AG04450 (cell line): ENCODE measurements around the gene RBM18. TPM values are rescaled to one million over a fixed set of nuclear protein-coding genes. Genes with fewer than 3 reads are reported as not detected.

Experiments used
- CTCF ChIA-PET: fragments of 300-600, 350-600 bp; formaldehyde crosslinking; extraction: SDS; loops from one replicate; lab custom pipeline; 2022; ENCODE audit warnings: antibody characterized with exemption, inconsistent platforms; lab: Charles Lee
- POLR2A ChIA-PET: fragments of 350-600 bp; formaldehyde crosslinking; extraction: SDS; loops from one replicate; lab custom pipeline; 2021; ENCODE audit warnings: antibody characterized with exemption, inconsistent platforms; lab: Yijun Ruan, JAX
- DNase-seq: peaks from one replicate; pipeline ENCODE4 v3.0.0-alpha.2; 2011; ENCODE audit warnings: low read depth, low spot score
- H3K27ac ChIP-seq: one replicate; pipeline ENCODE4 v1.5.1; 2012; ENCODE audit warnings: low read depth, low read length, control low read depth
- H3K27me3 ChIP-seq: one replicate; pipeline ENCODE4 v1.6.0; 2012; ENCODE audit warnings: low read length; ENCODE audit not compliant: control insufficient read depth, insufficient read depth
- H3K4me3 ChIP-seq: 2 replicates; pipeline ENCODE4 v1.5.1; 2011; ENCODE audit warnings: mild to moderate bottlenecking, low read depth, low read length, control low read depth
- H3K9me3 ChIP-seq: 2 replicates; pipeline ENCODE4 v1.5.1; 2012; ENCODE audit warnings: low read length; ENCODE audit not compliant: control insufficient read depth, insufficient read depth
- polyA plus RNA-seq: library from polyadenylated mRNA; depleted of rRNA; stranded (reverse); fragments of >200 nt; gene quantifications from 2 replicates; pipeline ENCODE4 v1.2.3, GENCODE V29; 2011
- TF ChIP-seq, protein P1 (sequence below): IDR thresholded peaks from 2 replicates; pipeline ENCODE4 v1.5.1; 2011; ENCODE audit warnings: low read depth, low read length, control low read depth, inconsistent platforms

The RBM18 gene
- polyA plus RNA-seq, 1 experiment, result 38.6 TPM

DNA sequence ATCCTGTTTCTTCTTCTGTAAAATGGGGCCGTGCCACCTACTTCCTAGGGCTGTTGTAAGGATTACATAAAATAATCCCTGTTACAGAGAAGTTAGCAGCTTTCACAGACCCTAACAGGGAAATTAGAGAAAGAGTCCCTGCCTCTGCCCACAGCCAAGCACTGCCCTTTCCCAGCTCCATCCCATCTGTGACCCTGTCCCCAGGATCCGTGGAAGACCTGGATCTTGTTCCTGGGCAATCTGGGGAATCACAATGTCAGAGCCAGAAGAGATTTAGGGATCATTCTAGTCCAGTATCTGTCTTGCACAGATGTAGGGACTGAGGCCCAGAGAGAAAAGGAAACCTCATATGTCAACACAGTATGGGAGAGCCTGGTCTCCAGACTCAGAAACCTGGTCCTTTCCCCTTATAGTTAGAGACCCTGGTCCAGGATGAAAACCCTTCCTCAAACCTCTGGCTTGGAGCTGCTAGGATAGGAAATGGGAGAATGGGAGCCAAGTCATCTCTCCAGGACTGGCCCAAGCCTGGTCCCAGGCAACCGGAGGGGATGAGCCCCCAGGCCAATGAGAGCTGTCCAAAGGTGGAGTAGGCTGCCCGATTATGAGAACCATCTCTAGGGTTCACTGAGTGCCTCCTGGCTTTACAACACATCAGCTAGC, 48.4 kb downstream of the RBM18 start:
- POLR2A ChIA-PET, result no interaction called here
- DNase-seq, result no peak
- H3K27me3 ChIP-seq, result peaks cover 92% of the 10 kb centered on the region
- TF ChIP-seq, protein P1, sequence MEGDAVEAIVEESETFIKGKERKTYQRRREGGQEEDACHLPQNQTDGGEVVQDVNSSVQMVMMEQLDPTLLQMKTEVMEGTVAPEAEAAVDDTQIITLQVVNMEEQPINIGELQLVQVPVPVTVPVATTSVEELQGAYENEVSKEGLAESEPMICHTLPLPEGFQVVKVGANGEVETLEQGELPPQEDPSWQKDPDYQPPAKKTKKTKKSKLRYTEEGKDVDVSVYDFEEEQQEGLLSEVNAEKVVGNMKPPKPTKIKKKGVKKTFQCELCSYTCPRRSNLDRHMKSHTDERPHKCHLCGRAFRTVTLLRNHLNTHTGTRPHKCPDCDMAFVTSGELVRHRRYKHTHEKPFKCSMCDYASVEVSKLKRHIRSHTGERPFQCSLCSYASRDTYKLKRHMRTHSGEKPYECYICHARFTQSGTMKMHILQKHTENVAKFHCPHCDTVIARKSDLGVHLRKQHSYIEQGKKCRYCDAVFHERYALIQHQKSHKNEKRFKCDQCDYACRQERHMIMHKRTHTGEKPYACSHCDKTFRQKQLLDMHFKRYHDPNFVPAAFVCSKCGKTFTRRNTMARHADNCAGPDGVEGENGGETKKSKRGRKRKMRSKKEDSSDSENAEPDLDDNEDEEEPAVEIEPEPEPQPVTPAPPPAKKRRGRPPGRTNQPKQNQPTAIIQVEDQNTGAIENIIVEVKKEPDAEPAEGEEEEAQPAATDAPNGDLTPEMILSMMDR, result no peak
- CTCF ChIA-PET, result no interaction called here
- H3K4me3 ChIP-seq, result no peak overlapping the region
- H3K9me3 ChIP-seq, result no peaks in the 10 kb centered on the region; the same call in none of the 2 replicates
- no peak overlapping the region for H3K27ac ChIP-seq

DNA sequence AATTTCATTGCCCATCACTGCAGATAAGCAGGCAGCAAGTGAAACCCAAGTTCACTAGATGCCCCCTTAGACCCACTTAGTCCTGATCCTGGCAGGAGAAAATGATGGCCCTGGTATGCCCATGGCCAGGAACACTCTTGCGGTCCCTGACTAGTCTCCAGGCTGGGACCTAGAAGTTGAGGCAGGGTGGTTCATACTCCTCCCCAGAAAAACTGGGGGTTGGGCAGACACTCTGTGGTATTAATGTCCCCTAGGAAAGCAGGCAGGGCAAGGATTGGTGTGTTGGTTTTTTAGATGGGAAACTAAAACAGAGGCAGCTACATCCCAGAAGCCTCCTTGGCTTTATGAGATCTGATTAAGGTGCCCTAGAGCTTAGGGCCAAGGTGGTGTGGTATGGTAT, 49.0 kb downstream of the RBM18 start:
- ChIA-PET POLR2A (no interaction called here), CTCF (no interaction called here)
- TF ChIP-seq, protein P1, result no peak
- no peak for DNase-seq
- no peak overlapping the region for H3K4me3 ChIP-seq
- H3K9me3 ChIP-seq, result no peaks in the 10 kb centered on the region; the same call in none of the 2 replicates
- no peak overlapping the region for H3K27ac ChIP-seq
- H3K27me3 ChIP-seq, result peaks cover 90% of the 10 kb centered on the region

DNA sequence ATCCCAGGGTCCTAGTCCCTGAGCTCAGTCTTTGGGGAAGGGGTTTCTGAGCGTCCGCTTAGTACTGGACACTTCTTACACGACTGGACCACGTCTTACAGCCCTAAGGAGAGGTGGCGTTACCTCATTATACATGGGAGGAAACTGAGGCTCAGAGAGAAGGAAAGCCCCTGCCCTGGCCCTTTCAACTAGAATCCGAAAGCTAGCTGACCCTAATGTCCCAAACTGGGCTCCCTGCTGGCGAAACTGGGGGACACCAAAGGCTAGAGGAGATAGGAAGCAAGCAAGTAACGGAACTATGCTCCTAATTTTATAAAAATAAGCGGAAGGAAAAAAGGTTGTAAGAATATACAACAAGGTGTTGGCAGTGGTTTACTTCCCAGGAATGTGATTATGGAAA, 50.1 kb downstream of the RBM18 start:
- POLR2A ChIA-PET, result no interaction called here
- DNase-seq, result no peak
- TF ChIP-seq, protein P1, result no peak
- Histone ChIP-seq H3K4me3 (peak overlapping the region; percentile 34; the same call in 1 of the 2 replicates), H3K27ac (no peak overlapping the region), H3K9me3 (no peaks in the 10 kb centered on the region; the same call in none of the 2 replicates), H3K27me3 (peaks cover 81% of the 10 kb centered on the region)
- CTCF ChIA-PET, result interaction anchor here (1.2 kb wide), 1 partner anchor 115 kb away, joined by 3 read pairs; no protein-coding TSS in a partner anchor

DNA sequence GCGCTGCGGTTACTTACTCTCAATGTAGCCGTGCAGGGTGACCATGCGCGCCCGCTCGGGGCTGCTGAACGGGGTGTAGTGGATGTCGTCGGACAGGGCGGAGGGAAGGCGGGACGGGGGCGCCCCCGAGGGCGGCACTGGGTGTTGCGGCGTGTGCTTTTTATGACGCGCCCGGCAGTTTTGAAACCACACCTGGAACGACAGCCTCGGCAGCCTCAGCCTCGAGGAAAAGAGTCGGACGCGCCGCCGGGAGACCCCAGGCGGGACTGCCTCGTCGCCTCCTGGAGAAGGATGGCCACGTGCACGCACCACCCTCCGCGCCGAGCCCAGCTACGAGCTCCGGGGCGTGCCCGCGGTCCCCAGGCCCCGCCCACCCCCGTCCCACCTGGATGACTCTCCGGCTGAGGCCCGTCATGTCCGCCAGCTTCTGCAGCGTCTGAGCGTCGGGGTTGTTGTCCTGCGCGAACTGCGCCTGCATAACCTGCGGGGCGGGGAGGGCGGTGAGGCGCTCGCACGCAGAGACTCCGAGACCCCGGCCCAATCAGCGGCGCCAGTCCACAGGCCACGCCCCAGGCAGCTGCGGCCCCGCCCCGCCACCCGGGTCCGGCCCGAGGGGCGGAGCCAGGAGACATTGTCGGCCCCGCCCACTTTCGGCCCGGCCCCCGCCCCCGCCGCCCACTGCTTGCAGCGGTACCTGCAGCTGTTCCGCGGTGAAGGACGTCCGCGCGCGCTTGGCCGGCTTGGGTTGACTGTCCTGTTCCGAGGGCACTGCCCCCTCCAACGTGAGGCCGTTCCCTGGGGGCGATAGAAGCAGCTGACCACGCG, 50.8 kb downstream of the RBM18 start:
- Histone ChIP-seq H3K27ac (no peak overlapping the region), H3K4me3 (peak overlapping the region; percentile 45), H3K27me3 (peaks cover 79% of the 10 kb centered on the region), H3K9me3 (no peaks in the 10 kb centered on the region; the same call in none of the 2 replicates)
- CTCF ChIA-PET, result interaction anchor here (1.2 kb wide), 1 partner anchor 114 kb away, joined by 3 read pairs; no protein-coding TSS in a partner anchor
- POLR2A ChIA-PET, result no interaction called here
- TF ChIP-seq, protein P1, result no peak
- DNase-seq, result no peak
